Kidney glomerular epithelial cell (primary cell): ENCODE measurements around the gene ARL4C.

ENCODE experiments used
- DNase-seq: peaks from one replicate; lab custom pipeline; 2025; lab: John Stamatoyannopoulos, UW

The ARL4C gene

DNA sequence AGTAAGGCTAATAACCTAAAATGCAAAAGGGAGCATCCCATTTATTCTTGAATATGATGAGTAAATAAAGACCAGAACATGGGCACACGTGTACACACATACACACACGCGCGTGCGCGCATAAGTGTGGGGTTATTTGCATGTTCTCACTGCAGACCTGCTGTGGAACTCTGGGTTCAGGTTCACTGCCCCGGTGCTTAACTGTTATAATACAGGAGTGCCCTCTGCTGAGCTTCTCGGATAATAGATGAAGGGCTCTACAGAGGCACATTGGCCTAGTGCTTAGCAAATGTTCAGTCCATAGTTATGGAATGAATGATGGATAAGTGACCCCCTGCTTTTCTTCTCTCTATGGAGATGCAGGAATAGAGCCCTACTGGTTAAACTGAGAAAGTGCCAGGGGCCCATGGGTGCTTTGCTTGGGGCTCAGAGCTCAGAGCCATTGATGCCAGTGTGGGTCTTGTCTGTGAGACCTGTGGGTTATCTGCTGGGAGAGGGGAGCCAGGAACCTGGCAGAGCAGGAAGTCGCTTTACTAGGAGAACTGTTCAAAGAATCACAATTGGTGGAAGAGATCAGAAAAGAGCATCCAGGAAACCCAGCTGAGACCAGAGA lies 3.6 kb upstream of the ARL4C start:
- DNase-seq: peak; percentile 46

DNA sequence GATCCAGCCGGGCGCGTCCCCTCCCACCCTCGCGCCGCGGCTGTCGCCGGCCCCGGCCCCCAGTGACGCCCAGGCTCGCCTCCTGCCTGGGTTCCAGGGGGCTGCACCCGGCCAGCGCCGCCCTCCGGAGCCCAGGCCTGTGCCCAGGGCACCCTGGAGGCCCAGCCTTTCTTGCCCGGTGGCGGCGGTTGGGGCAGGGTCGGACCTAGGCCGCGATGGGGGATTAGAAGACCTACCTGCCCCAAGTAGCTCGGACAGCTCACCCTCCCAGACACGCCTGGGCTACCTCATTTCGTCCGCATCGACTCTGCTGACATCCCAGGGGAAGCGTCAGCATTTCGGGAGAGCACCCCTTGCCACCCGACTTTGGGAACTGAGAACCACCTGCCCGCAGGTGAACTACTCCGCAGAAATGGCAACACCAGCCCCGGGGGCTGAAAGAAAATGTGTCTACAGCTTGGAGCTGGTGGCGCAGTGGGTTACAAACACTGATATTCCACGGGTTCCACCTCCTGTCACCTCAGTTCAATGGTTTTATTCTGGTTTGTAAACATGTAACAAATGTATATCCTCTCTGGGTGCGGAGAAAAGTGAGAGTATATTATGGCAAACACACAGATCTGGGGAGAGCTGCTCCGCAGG lies 834 bp upstream of the ARL4C start:
- DNase-seq: no peak

DNA sequence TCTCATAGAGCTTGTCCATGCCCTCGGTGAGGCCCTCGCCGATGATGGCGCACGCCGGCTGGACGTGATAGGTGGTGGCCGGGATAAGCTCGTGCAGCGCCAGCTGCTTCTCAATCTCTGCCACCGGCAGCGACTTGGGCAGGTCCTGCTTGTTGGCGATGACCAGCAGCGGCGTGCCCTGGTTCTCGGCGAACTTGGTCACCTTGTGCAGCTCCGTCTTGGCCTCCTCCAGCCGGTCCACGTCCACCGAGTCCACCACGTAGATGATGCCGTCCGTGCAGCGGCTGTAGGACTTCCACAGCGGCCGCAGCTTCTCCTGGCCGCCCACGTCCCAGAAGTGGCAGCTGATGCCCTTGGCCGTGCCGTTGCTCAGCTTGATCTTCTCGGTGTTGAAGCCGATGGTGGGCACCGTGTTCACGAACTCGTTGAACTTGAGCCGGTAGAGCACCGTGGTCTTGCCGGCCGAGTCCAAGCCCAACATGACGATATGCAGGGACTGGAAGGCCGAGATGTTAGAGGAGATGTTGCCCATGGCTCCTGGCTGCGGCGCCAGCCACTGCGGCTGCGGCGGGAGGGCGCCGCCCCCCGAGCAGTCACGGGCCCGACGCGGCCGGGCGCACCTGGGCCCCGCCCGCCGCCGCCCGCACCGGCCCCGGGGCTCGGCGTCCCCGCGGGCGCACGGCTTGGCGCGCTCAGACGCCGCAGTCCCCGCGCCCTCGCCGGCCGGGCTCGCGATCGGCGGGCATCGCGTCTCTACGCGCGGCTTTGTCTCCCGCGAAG lies 636 bp downstream of the ARL4C start:
- peak; percentile 42 for DNase-seq

DNA sequence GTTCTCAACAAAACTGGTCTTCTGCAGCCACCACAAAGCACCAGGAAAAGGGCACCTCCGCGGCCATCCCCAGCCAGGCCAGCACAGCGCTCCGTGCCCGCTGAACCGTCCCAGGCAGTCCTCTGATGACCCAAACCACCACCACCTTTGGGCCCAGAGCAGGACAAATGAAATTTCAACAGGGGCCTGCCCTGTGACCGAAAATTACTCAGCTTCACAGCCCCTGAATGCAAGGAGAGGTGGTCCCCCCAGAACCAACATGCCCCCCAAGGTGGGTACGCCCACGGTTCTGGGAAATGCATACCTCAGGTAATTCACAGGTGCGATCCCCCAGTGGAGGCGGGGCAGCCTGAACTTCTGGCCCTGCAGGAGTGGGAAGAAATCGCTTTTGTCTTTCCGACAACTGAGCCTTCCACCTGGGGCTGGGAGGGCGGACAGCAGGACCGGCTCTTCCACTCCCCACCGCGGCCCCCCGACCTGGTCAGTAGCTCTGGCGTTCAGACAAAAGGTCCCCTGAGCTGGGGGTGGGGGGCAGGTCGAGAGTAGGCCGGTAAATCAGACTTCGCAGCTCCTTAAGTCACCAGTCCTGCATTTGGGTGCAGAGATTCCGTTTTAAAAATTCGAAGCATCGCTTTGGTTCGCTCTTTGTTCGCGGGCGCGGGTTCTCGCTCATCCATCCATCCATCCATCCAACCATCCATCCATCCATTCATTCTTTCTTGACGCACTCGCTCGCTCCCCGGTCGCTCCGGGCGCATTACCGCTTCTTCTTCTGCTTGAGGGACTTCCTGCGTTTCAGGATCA lies 1.4 kb downstream of the ARL4C start:
- DNase-seq: no peak

DNA sequence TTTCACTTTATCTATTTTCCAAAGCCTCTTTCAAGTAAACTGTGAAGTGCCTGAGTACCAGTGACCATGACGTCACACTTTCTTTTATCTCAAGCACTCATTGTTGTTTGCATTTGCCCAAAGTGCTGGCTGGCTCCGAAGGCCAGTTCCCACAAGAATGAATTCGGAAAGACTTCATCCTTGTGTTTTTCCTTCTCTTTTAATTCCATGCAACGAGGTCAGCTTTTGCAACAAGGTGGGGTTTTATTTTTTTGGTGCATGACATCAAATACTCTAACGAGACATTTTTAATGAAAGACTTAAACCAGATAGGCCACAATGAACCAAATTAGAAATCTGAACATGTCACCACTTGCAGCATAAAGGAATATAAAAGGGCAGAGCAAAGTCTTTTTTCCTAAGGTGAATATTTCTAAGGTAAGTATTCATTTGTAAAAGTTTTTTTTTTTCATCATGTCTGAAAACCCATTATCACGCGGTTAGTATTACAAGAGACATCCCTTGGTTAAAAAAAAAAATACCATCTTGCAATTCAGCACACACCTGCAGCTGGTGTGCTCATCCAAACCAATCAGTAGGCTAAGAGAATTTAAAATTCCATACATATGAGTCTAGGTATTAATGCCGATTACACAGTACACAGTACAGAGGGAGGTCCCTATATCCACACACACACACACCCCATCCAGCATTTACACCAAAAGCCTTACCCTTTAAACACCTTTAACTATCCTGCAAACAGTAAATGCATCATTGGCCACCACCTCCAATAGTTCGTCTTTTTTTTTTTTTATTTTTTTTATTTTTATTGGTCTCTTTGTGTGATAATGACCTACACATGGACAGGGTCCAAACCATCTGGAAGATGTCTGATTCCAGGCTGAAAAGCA lies 2.3 kb downstream of the ARL4C start:
- DNase-seq: peak; percentile 29

DNA sequence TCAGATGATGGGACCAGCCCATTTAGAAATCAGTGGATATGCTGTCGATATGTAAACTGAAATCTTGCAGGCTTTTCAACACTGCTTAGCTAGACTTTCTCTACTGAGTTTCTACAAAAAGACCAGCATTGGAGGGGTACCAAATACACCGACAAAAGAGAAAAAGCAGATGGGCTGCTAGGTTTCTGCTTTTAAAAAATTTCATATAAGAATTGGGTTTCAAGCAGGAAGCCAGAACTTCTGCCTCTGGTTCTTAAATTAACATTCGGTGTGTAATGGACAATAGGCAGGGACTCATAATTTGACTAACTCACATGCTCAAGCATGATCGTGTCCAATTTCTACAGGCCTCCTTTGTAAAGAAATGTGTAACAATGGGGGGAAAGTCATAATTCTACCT lies 3.1 kb downstream of the ARL4C start:
- DNase-seq: no peak

DNA sequence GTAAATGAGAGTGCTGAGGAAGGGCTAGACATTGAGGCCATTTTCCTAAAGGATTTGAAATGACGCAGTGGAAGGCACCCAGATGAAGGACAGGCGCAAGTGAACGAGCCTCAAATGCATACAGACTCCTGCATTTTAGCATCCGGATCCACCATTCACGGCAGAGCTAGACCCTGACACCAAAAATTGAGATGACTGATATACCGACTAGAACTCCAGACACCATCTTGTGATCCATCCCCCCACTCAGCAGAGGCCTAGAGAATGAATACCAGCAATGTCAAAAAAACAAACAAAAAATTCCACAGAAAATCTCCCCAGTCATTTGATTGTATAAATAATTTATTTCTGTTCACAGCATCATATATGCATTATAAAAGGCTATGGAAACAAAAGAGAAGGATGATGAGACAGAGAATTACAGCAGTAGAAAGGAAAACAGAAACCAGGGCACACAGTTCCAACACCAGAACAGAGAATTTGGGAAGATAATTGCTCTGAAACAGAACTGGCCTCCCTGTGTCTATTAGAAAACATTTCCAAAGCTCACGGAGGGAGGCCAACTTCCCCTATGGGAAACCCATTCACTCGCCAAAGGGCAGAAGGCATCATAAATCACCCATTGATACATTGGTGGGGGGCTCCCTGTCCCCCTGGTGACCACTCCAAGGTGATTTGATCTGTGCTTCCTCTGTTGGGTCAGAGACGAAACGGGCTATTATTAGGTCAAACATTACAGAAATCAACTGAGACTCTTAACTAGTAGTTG lies 4.0 kb downstream of the ARL4C start:
- DNase-seq: no peak

DNA sequence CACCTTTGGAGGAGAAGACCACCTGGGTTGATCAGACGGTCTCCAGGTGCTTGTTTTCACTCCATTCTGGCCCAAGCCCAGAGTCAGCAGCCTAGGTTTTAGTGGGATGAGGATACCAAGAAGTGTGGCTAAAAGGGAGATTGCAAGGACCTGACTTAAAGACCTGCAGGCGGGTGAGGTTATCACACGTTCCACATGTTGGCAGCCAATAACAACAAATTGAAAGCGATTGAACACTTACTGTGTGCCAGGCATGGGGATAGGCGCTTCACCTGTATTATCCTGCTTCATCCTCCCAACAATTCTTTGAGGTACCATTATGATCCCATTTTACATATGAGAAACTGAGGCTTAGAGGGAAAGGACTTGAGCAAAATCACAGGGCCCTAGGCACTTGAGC lies 5.0 kb downstream of the ARL4C start:
- DNase-seq: peak; percentile 33

DNA sequence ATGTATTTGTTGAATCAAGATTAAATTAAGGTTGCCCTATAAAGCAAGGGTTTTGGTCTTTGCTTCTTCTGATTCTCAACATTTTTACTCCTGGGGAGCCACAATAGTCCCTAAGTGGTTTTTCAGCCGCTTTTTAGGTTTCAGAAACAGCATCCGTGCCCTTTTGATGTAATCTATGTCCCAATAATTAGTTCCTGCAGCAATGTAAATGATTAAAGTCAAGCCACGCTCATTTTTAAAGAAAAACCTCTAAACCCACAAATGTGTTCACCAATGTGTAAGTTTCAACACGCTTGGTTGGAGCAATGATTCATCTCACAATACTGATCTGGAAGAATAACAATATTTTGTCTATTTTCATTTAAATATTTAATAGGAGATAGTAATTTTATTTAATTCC lies 5.6 kb downstream of the ARL4C start:
- DNase-seq: no peak

DNA sequence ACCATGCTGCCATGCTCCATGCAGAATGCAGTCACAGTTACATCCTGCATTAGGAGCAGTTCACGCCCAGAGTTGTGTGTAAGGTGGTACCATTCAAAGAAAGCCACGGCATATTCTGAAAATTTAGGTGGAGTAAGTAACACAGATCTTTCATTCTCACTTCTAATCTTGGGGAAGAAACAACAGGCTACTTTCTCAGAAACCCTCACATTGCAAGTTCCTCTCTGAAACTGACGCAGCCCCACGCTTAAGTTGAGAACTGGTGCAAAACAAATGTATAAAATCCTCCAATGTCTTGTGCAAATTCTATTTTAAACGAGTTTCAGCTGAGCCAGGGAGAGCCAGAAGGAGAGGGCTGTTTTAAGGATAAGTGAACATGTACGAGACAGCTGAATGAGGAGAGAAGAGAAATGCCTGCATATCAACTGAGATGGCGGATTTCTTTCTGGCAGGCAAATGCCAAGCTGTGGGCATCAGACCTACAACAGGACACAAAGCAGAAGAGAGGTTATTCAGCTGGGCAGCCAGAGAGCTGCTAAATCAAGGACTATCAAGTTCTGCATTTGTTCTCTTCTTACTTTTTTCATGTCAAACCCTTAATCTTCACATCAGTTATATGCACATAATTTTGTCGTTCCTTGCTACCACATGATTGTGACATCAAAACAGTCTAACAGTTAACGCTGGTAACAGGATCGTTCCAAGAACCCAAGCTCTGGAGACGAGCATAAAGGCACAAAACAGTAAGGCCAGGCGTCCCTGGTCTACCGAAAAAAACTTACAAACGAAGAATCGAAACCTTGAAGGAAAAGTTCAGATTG lies 6.4 kb downstream of the ARL4C start:
- DNase-seq: no peak

DNA sequence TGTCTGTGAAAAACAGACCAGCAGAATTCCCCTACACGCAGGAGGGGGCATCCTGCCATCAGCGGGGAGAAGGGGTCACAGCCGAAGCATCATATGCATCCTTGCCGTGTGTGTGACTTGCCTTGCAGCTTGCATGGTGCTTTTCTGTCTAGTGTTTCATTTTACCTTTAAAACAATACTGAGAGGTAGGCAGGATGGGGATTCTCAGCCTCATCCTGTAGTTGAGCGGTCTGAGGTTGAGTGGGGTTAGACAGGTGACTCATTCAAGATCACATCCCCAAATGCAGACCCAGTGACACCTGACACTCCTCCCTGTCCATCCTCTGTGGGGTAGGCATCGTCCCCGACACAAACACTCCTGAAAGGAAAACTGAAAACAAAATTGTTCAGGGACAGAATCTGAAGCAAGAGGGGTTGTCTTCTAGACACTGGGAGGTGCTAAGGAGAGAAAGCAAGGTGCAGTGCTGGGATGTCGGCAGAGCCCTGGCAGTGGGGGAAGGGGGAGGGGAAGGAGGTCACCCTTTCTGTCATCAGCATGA lies 7.9 kb downstream of the ARL4C start:
- DNase-seq: no peak

DNA sequence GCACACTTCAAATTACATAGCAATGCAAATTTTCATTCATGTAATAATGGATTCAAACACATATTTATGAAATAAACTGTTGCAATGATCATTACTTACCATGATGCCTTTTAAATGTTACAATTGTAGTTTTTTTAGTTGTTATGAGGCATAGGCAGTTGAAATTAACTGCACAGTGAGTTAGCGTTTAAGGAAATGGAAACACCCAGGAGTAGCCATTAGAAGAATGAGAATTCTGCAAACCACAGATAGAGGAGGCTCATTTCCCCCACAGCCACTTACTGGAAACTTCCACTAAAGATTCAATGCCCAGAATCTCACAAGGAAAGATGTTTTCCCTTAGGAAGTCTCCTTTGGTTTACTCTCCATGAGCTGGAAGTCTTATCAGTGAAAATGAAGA lies 8.4 kb downstream of the ARL4C start:
- no peak for DNase-seq

DNA sequence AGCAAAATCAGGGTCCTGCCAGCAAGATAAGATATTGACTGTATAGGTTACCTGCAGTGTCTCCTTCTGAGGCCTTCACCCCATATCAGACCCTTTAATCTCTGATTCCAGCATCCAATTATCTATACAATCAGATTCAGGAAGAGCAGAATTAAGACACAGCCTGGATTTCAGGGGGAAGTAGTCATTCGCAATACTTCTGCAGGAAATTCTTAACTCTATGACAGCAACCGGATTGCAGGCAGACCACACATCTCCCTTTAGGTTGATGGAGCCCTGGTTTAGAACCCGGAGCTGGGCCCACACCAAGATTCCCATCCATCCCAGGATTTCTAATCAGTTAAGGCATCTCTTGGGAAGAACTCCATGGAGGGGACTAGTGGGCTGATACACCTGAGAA lies 9.5 kb downstream of the ARL4C start:
- no peak for DNase-seq

DNA sequence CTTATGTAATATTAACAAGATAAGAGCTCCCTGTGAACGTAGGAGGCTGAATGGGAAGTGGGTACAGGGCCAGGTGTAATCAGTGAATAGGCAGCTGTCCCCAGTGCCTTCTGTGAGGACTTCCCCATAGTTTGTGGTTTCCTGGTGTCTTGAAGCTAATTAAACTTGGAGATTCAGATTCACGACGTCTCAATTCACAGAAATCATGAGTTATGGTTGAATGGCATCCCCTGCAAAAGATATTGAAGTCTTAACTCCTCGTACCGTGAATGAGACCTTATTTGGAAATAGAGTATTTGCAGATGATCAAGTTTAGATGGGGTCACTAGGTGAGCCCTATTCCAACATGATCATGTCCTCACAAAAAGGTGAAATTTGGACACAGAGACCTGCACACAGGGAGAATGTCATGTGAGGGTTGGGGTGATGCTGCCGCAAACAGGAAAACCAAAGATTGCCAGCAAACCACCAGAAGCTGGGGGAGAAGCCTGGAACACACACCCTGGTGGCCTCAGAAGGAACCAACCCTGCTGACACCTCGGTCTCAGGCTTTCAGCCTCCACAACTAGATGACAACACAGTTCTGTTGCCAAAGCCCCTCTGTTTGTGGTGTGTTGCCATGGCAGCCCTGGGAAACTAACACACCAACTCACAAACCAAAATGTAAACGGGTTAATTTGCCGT lies 13.2 kb downstream of the ARL4C start:
- DNase-seq: no peak

DNA sequence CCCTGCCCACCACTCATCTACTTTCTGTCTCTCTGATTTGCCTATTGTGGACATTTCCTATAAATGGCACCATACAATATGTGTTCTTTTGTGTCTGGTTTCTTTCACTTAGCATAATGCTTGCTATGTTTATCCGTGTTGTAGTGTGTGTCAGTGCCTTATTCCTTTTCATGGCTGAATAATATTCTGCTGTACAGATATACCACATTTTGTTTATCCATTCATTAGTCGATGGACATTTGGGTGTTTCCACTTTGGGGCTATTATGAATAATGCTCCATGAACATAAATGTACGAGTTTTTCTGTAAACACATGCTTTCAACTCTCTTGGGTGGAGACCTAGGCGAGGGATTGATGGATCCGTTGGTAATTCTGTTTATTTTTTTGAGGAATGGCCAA lies 15.6 kb downstream of the ARL4C start:
- no peak for DNase-seq

DNA sequence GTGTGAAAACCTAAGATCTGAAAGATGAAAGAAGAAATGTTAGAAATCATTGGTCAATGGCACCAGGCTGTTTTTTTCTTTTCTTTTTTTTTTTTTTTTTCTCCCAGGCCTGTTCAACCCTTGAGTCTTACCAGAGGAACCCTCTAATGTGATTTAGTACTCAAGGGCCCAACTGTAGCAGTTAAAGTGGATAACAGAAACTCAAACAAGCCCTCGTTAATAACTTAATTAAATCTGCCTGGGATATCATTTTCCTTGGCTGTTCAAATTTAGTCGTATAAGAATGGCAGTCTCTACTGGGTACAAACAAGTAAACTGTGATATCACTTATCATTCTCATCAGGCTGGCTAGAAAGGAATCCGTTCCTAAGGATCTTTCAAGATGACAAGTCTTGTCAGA lies 16.5 kb downstream of the ARL4C start:
- DNase-seq: no peak

DNA sequence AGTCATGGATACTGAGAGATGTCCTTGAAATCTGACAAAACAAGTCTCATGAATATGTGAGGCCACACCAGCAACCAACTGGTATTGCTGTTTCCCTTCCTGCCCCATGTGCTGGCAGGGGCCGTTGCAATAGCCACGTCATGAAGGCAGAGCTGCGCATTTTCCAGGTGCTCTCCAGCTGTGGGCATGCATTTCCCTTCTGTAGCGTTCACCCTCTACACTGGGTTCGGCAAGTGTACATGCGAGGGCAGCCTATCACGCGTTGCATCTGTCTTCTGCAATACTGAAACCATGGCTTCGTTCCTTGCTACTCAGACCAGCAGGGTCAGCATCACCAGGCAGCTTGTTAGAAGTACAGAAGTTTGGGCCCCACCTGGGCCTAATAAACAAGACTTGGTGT lies 17.4 kb downstream of the ARL4C start:
- DNase-seq: no peak

DNA sequence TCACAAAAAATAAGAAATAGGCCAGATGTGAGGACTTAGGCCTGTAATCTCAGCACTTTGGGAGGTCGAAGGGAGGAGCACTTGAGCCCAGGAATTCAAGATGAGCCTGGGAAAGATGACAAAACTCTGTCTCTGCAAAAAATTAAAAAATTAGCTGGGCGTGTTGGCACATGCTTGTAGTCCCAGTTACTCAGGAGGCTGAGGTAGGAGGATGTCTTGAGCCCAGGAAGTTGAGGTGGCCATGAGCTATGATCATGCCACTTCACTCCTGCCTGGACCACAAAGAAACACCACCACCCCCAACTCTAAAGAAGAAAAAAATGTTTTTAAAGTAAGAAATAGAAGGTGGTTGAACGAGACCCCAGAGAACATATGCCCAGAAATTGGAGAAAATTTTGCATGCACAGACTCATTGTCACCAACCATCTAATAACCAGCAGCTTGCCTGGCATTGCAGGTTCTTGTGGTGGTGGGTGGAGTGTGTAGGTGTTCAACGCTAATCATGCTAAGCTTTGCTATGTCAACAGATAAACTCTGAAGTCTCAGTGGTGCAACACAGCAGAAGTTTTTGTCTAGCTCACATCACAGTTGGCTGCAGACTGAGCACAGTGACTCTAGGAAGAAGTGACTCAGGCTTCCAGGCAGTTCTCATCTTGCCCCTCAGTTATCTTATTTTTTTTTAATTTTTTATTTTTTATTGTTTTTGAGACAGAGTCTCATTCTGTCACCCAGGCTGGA lies 18.6 kb downstream of the ARL4C start:
- no peak for DNase-seq
